Vagina (tissue), 2 donors: ENCODE results near the gene HMGXB4. TPM values are rescaled to one million over a fixed set of nuclear protein-coding genes. Genes with fewer than 3 reads are reported as not detected.

Source experiments
- DNase-seq, 2 donors: peaks; one replicate each; pipeline ENCODE4 v3.0.0-alpha.2; 2017; ENCODE audit errors: extremely low spot score in 2 of 2
- H3K27ac ChIP-seq: fragments of 200-600 bp; sonication (generic); one replicate; pipeline ENCODE4 v1.5.1; 2019
- H3K27me3 ChIP-seq: fragments of 200-600 bp; sonication (generic); one replicate; pipeline ENCODE4 v1.5.1; 2019
- H3K36me3 ChIP-seq, 2 donors: fragments of 200-600 bp; sonication (generic); one replicate each; pipeline ENCODE4 v1.5.1; 2017 to 2019
- H3K4me1 ChIP-seq: fragments of 200-600 bp; sonication (generic); one replicate; pipeline ENCODE4 v1.5.1; 2019
- H3K4me3 ChIP-seq, 2 donors: fragments of 200-600 bp; sonication (generic); 1 replicate in 1 of 2; 2 replicates in 1 of 2; pipeline ENCODE4 v1.5.1; 2016 to 2019
- H3K9me3 ChIP-seq: fragments of 200-600 bp; sonication (generic); one replicate; pipeline ENCODE4 v1.5.1; 2019
- CTCF ChIP-seq, 3 experiments: fragments of 450-650 bp in 2 of 3; fragments of 200-600 bp in 1 of 3; sonication (generic) in 1 of 3; IDR thresholded peaks; one replicate each; pipeline ENCODE4 v1.5.1; 2017 to 2019; ENCODE audit warnings: antibody characterized with exemption in 3 of 3, mild to moderate bottlenecking in 2 of 3, moderate library complexity in 2 of 3
- POLR2A ChIP-seq, 2 donors: fragments of 450-650 bp; IDR thresholded peaks; one replicate each; pipeline ENCODE4 v1.6.1; 2017; ENCODE audit warnings: antibody characterized with exemption in 2 of 2, mild to moderate bottlenecking in 2 of 2, moderate library complexity in 2 of 2
- POLR2AphosphoS5 ChIP-seq, 2 donors: sonication (generic); formaldehyde crosslinking; IDR thresholded peaks; one replicate each; pipeline ENCODE4 v1.9.0; 2017; ENCODE audit warnings: antibody characterized with exemption in 2 of 2, mild to moderate bottlenecking in 2 of 2, low read depth in 1 of 2; ENCODE audit not compliant: insufficient read depth in 1 of 2
- intact Hi-C: fragments of 100-400 bp; cut with DNase I; formaldehyde crosslinking; loops from one replicate; pipeline ENCODE4 v1.15.1; 2023
- total RNA-seq: library from RNA; depleted of rRNA; stranded (reverse); fragments of >200 nt; gene quantifications from one replicate; pipeline ENCODE4 v1.2.3, GENCODE V29; 2016

HMGXB4 gene
- total RNA-seq, 1 donor from 2014 or later: 12.8 TPM

GRCh38 chr22:35305525-35306070, 48.3 kb downstream of the HMGXB4 start:
- TF ChIP-seq POLR2A (IDR thresholded peaks at IDR 0.05) (no peak), POLR2AphosphoS5 (IDR thresholded peaks at IDR 0.05; ENCODE audit: insufficient read depth in 1 of 2, low read depth in 1 of 2) (no peak), CTCF (IDR thresholded peaks at IDR 0.05) (no peak)
- Histone ChIP-seq H3K27me3 (no peaks in the 10 kb centered on the region), H3K9me3 (no peaks in the 10 kb centered on the region), H3K4me3 (no peak overlapping the region), H3K36me3 (no peaks in the 10 kb centered on the region), H3K4me1 (peaks cover 63% of the 10 kb centered on the region), H3K27ac (no peak overlapping the region)
- intact Hi-C loops: no loop called here
- no peak for DNase-seq

DNA sequence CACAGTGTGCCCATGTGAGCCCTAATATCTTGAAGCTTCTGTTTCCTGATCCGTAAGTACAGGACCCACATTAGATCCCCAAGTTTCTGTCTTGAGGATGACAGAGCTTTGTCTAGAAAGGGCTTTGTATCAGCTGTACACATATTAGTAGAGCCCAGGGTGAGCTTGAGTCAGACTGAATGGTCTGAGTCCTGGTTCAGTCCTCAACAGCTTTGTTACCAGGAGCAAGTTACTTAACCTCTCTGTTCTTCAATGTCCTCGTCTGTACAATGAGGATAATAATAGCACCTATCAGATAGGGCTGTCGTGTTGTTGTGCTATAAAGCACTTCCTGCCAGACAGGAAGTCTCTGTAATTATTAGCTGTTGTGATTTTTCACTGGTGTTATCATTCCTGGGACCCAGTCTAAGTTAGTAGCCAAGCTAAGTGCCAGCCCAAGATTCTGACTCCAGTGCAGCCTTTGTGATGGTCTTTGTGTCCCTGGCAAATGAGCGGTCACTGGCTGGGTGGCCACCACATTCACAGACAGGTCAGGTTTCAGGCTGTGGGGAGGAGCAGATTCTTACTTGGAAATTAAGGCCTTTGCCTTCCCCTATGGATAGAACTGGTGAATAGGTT, 49.2 kb downstream of the HMGXB4 start:
- no peaks in the 10 kb centered on the region for H3K9me3 ChIP-seq
- DNase-seq: no peak
- H3K4me1 ChIP-seq: peaks cover 64% of the 10 kb centered on the region
- no peaks in the 10 kb centered on the region for H3K27me3 ChIP-seq
- intact Hi-C loops: no loop called here
- no peak overlapping the region for H3K4me3 ChIP-seq
- peak overlapping the region; percentile 33 for H3K27ac ChIP-seq
- no peaks in the 10 kb centered on the region for H3K36me3 ChIP-seq
- TF ChIP-seq POLR2AphosphoS5 (IDR thresholded peaks at IDR 0.05; ENCODE audit: insufficient read depth in 1 of 2, low read depth in 1 of 2): no peak
- TF ChIP-seq CTCF (IDR thresholded peaks at IDR 0.05): no peak
- TF ChIP-seq POLR2A (IDR thresholded peaks at IDR 0.05): no peak

DNA sequence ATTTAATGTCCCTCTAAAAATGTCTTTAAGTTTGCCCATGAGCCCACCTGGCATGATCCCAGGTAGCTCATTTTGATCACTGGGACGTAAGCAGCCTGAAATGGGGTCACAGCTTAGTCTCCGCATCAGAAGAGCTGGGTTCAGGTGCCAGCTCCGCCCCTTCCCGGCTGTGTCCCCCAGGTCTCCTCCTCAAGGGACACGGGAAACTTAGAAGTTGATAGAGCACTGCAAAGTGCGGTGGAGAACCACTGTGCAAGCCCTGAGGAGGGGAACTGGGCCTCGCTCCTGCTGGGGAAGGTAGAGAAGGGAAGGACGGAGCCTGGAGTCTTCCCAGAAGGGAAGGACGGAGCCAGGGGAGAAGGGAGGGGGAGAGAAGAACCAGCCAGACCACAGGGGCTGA, 50.1 kb downstream of the HMGXB4 start:
- intact Hi-C loops: no loop called here
- Histone ChIP-seq H3K27me3 (no peaks in the 10 kb centered on the region), H3K4me1 (peaks cover 63% of the 10 kb centered on the region), H3K9me3 (no peaks in the 10 kb centered on the region), H3K27ac (no peak overlapping the region), H3K36me3 (no peaks in the 10 kb centered on the region), H3K4me3 (no peak overlapping the region)
- no peak for TF ChIP-seq POLR2AphosphoS5 (IDR thresholded peaks at IDR 0.05; ENCODE audit: insufficient read depth in 1 of 2, low read depth in 1 of 2)
- TF ChIP-seq POLR2A (IDR thresholded peaks at IDR 0.05): no peak
- no peak for TF ChIP-seq CTCF (IDR thresholded peaks at IDR 0.05)
- no peak for DNase-seq

GRCh38 chr22:35307892-35308291, 50.6 kb downstream of the HMGXB4 start:
- TF ChIP-seq CTCF (IDR thresholded peaks at IDR 0.05) (no peak), POLR2AphosphoS5 (IDR thresholded peaks at IDR 0.05; ENCODE audit: insufficient read depth in 1 of 2, low read depth in 1 of 2) (no peak), POLR2A (IDR thresholded peaks at IDR 0.05) (no peak)
- no peaks in the 10 kb centered on the region for H3K27me3 ChIP-seq
- no peaks in the 10 kb centered on the region for H3K9me3 ChIP-seq
- no peak overlapping the region for H3K27ac ChIP-seq
- H3K36me3 ChIP-seq: no peaks in the 10 kb centered on the region
- H3K4me1 ChIP-seq: peaks cover 63% of the 10 kb centered on the region
- intact Hi-C loops: no loop called here
- H3K4me3 ChIP-seq: no peak overlapping the region
- DNase-seq: no peak

GRCh38 chr22:35308480-35309021, 51.3 kb downstream of the HMGXB4 start:
- TF ChIP-seq POLR2A (IDR thresholded peaks at IDR 0.05) (no peak), CTCF (IDR thresholded peaks at IDR 0.05) (no peak), POLR2AphosphoS5 (IDR thresholded peaks at IDR 0.05; ENCODE audit: insufficient read depth in 1 of 2, low read depth in 1 of 2) (no peak)
- peaks cover 64% of the 10 kb centered on the region for H3K4me1 ChIP-seq

More at GRCh38 chr22:35308480-35309021, 51.3 kb downstream of the HMGXB4 start:
- intact Hi-C loops: no loop called here
- H3K27me3 ChIP-seq: no peaks in the 10 kb centered on the region
- no peaks in the 10 kb centered on the region for H3K9me3 ChIP-seq
- H3K36me3 ChIP-seq: no peaks in the 10 kb centered on the region
- H3K27ac ChIP-seq: no peak overlapping the region
- DNase-seq: no peak
- H3K4me3 ChIP-seq: no peak overlapping the region
